Panc1 (cell line): ENCODE results near the gene PUDP. TPM values are rescaled to one million over a fixed set of nuclear protein-coding genes. Genes with fewer than 3 reads are reported as not detected.

Experiments
- ATAC-seq: fragments of 200-7000 bp; cut with Tn5 transposase; 2 replicates; pipeline ENCODE4 v1.9.1; 2020; ENCODE audit warnings: mild to moderate bottlenecking, moderate library complexity
- BruUV-seq: library from RNA; stranded (reverse); fragments of 400-500 nt; replicated peaks from 2 replicates; lab custom pipeline; 2021; lab: Mats Ljungman, UMichigan
- CTCF ChIA-PET: fragments of 300-600 bp; sonication (Branson Sonifier 250); formaldehyde crosslinking; loops from one replicate; lab custom pipeline; 2022; ENCODE audit warnings: antibody characterized with exemption; lab: Charles Lee
- POLR2A ChIA-PET: fragments of 300-600 bp; sonication (Branson Sonifier 250); formaldehyde crosslinking; loops from one replicate; lab custom pipeline; 2022; ENCODE audit warnings: antibody characterized with exemption; lab: Charles Lee
- DNase-seq: peaks from one replicate; pipeline ENCODE4 v3.0.0-alpha.2; 2010; ENCODE audit warnings: low read depth, low spot score
- H3K27ac ChIP-seq: 2 replicates; pipeline ENCODE4 v1.5.1; 2011; ENCODE audit warnings: mild to moderate bottlenecking, low read length, inconsistent platforms
- H3K27me3 ChIP-seq: fragments of 200-500 bp; sonication (Bioruptor generic); 2 replicates; pipeline ENCODE4 v1.6.0; 2014; ENCODE audit warnings: low read length, inconsistent platforms; ENCODE audit not compliant: control insufficient read depth, insufficient read depth
- H3K36me3 ChIP-seq: fragments of 200-500 bp; sonication (Bioruptor generic); 2 replicates; pipeline ENCODE4 v1.5.1; 2014; ENCODE audit warnings: inconsistent platforms, mild to moderate bottlenecking, low read length, moderate library complexity; ENCODE audit not compliant: control insufficient read depth, insufficient read depth
- H3K4me1 ChIP-seq: 2 replicates; pipeline ENCODE4 v1.5.1; 2011; ENCODE audit warnings: inconsistent platforms, mild to moderate bottlenecking, low read length, moderate library complexity; ENCODE audit not compliant: control insufficient read depth, insufficient read depth
- H3K4me3 ChIP-seq, 2 experiments: 2 replicates each; pipeline ENCODE4 v1.5.1; 2011 to 2012; ENCODE audit warnings: low read depth in 2 of 2, low read length in 2 of 2, mild to moderate bottlenecking in 2 of 2, inconsistent platforms in 1 of 2, moderate library complexity in 1 of 2
- H3K9me3 ChIP-seq: fragments of 200-500 bp; sonication (Bioruptor generic); 2 replicates; pipeline ENCODE4 v1.5.1; 2014; ENCODE audit warnings: low read depth, mild to moderate bottlenecking, inconsistent platforms, low read length, moderate library complexity; ENCODE audit not compliant: control insufficient read depth, insufficient read depth
- CTCF ChIP-seq: fragments of 450-650 bp; IDR thresholded peaks from 2 replicates; pipeline ENCODE4 v1.5.1; 2017; ENCODE audit warnings: mild to moderate bottlenecking
- POLR2AphosphoS5 ChIP-seq: IDR thresholded peaks from 2 replicates; pipeline ENCODE4 v1.6.1; 2012; ENCODE audit warnings: mild to moderate bottlenecking, low read depth, low read length, moderate library complexity
- SIN3A ChIP-seq: IDR thresholded peaks from 2 replicates; pipeline ENCODE4 v1.6.1; 2012; ENCODE audit warnings: low read depth, mild to moderate bottlenecking, low read length, moderate library complexity, borderline replicate concordance; ENCODE audit not compliant: insufficient read depth
- TCF7L2 ChIP-seq: IDR thresholded peaks from 2 replicates; pipeline ENCODE4 v1.6.1; 2011; ENCODE audit warnings: mild to moderate bottlenecking, low read depth, low read length, inconsistent platforms
- in situ Hi-C: cut with HindIII; loops from 2 replicates; pipeline ENCODE4 v1.10.0; 2016; ENCODE audit warnings: low sequenced_read_pairs, low pct_unique_long_range_greater_than_20kb
- intact Hi-C: fragments of 100-400 bp; cut with micrococcal nuclease; formaldehyde crosslinking; loops from one replicate; pipeline ENCODE4 v1.10.0; 2022; ENCODE audit not compliant: unreplicated experiment
- total RNA-seq: library from RNA; stranded (reverse); gene quantifications from one replicate; pipeline ENCODE4 v1.2.1, GENCODE V29; 2021; ENCODE audit not compliant: unreplicated experiment
- TF ChIP-seq, protein P1 (sequence below), 2 experiments: IDR thresholded peaks; 2 replicates each; pipeline ENCODE4 v1.6.1; 2011 to 2012; ENCODE audit warnings: low read depth in 2 of 2, control low read depth in 1 of 2, low read length in 1 of 2, mild to moderate bottlenecking in 1 of 2, moderate library complexity in 1 of 2; ENCODE audit not compliant: insufficient read depth in 1 of 2

The PUDP gene
- total RNA-seq, 1 experiment from 2014 or later: 14.2 TPM

DNA sequence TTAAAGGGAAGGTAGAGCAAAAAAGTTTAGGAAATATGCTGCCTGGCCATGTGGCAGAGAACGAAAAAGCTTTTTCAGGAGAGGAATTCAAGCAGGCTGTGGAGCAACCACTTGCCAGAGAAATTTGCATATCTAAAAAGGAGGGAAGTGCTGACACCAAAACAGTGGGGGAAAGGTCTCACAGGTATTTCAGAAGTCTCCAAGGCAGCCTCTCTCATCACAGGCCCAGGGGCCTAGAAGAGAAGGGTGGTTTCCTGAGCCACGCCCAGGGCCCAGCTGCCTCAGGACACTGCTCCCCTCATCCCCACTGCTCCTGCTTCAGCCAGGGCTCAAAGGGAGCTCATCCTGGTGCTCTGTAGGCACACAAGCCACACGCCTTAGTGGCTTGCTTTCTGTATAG, 30.4 kb downstream of the PUDP start:
- H3K9me3 ChIP-seq: no peaks in the 10 kb centered on the region
- no peak overlapping the region for H3K4me3 ChIP-seq
- no TSS peak for BruUV-seq
- in situ Hi-C loops (no loop called here), intact Hi-C loops (no loop called here)
- H3K4me1 ChIP-seq: no peaks in the 10 kb centered on the region
- no peaks in the 10 kb centered on the region for H3K36me3 ChIP-seq
- TF ChIP-seq POLR2AphosphoS5: no peak
- no peak for TF ChIP-seq TCF7L2
- TF ChIP-seq SIN3A: no peak
- TF ChIP-seq, protein P1, sequence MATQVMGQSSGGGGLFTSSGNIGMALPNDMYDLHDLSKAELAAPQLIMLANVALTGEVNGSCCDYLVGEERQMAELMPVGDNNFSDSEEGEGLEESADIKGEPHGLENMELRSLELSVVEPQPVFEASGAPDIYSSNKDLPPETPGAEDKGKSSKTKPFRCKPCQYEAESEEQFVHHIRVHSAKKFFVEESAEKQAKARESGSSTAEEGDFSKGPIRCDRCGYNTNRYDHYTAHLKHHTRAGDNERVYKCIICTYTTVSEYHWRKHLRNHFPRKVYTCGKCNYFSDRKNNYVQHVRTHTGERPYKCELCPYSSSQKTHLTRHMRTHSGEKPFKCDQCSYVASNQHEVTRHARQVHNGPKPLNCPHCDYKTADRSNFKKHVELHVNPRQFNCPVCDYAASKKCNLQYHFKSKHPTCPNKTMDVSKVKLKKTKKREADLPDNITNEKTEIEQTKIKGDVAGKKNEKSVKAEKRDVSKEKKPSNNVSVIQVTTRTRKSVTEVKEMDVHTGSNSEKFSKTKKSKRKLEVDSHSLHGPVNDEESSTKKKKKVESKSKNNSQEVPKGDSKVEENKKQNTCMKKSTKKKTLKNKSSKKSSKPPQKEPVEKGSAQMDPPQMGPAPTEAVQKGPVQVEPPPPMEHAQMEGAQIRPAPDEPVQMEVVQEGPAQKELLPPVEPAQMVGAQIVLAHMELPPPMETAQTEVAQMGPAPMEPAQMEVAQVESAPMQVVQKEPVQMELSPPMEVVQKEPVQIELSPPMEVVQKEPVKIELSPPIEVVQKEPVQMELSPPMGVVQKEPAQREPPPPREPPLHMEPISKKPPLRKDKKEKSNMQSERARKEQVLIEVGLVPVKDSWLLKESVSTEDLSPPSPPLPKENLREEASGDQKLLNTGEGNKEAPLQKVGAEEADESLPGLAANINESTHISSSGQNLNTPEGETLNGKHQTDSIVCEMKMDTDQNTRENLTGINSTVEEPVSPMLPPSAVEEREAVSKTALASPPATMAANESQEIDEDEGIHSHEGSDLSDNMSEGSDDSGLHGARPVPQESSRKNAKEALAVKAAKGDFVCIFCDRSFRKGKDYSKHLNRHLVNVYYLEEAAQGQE (IDR thresholded peaks at IDR 0.05; ENCODE audit: insufficient read depth in 1 of 2, low read depth in 2 of 2, low read length in 1 of 2): no peak
- no peak for TF ChIP-seq CTCF
- ATAC-seq: no peak
- DNase-seq: no peak
- ChIA-PET CTCF (no interaction called here), POLR2A (no interaction called here)
- H3K27ac ChIP-seq: no peak overlapping the region
- H3K27me3 ChIP-seq: no peaks in the 10 kb centered on the region

DNA sequence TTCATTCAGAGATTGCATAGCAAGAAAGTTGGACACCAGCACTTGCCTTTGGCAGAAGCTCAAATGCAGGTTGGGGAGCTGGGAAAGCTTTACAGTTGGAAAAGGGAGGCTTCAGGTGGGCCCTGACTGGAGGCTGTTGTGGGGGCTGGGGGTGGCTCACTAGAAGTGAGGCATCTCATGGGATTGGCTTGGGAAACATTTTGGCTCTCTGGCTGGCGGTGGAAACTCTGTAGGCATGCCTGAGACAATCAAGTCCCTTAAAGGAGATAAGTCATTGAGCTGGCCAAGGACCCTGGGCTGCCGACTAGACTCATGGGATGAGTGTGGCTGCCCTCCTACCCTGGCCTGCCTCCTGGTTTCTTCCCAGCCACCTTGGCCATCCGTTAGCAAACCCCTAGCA, 31.9 kb downstream of the PUDP start:
- intact Hi-C loops: no loop called here
- in situ Hi-C loops: no loop called here
- ChIA-PET CTCF (no interaction called here), POLR2A (no interaction called here)
- H3K27me3 ChIP-seq: no peaks in the 10 kb centered on the region
- no peaks in the 10 kb centered on the region for H3K9me3 ChIP-seq
- no peak overlapping the region for H3K4me3 ChIP-seq
- no TSS peak for BruUV-seq
- TF ChIP-seq SIN3A (no peak), CTCF (no peak), TCF7L2 (no peak), POLR2AphosphoS5 (no peak)
- TF ChIP-seq, protein P1 (IDR thresholded peaks at IDR 0.05; ENCODE audit: insufficient read depth in 1 of 2, low read depth in 2 of 2, low read length in 1 of 2): no peak
- no peak for DNase-seq
- no peaks in the 10 kb centered on the region for H3K4me1 ChIP-seq
- no peak overlapping the region for H3K27ac ChIP-seq
- no peak for ATAC-seq
- no peaks in the 10 kb centered on the region for H3K36me3 ChIP-seq
